Thyroid gland (tissue), 4 donors: Measurements from ENCODE around the gene PTPRU. TPM values are rescaled to one million over a fixed set of nuclear protein-coding genes. Genes with fewer than 3 reads are reported as not detected.

Experiments
- DNase-seq, 2 donors: peaks; one replicate each; pipeline ENCODE4 v3.0.0-alpha.2; 2019
- H3K27ac ChIP-seq, 3 donors: fragments of 200-600 bp; sonication (generic); 1 replicate in 2 of 3; 2 replicates in 1 of 3; pipeline ENCODE4 v1.5.1; 2016 to 2019; ENCODE audit warnings: mild to moderate bottlenecking in 1 of 3, moderate library complexity in 1 of 3
- H3K27me3 ChIP-seq: fragments of 200-600 bp; sonication (generic); one replicate; pipeline ENCODE4 v1.5.1; 2019
- H3K36me3 ChIP-seq, 2 donors: fragments of 200-600 bp; sonication (generic); one replicate each; pipeline ENCODE4 v1.5.1; 2016 to 2019
- H3K4me1 ChIP-seq, 2 donors: fragments of 200-600 bp; sonication (generic); one replicate each; pipeline ENCODE4 v1.5.1; 2017 to 2019
- H3K4me3 ChIP-seq, 3 donors: fragments of 200-600 bp; sonication (generic); replicated peaks in 1 of 3; 1 replicate in 2 of 3; 2 replicates in 1 of 3; pipeline ENCODE4 v1.5.1; 2016; ENCODE audit warnings: mild to moderate bottlenecking in 1 of 3
- H3K9me3 ChIP-seq: fragments of 200-600 bp; sonication (generic); one replicate; pipeline ENCODE4 v1.5.1; 2017
- CTCF ChIP-seq, 6 experiments: fragments of 200-600 bp in 3 of 6; fragments of 450-650 bp in 3 of 6; sonication (generic) in 3 of 6; IDR thresholded peaks; one replicate each; pipeline ENCODE4 v1.5.1; 2016 to 2019; ENCODE audit warnings: antibody characterized with exemption in 6 of 6, mild to moderate bottlenecking in 2 of 6, inconsistent platforms in 1 of 6, moderate library complexity in 1 of 6
- POLR2A ChIP-seq, 2 donors: fragments of 450-650 bp; IDR thresholded peaks; one replicate each; pipeline ENCODE4 v1.6.1; 2017; ENCODE audit warnings: antibody characterized with exemption in 2 of 2, mild to moderate bottlenecking in 2 of 2, moderate library complexity in 1 of 2
- WGBS, 2 donors: methylation state at CpG; one replicate each; pipeline ENCODE4 v1.1.5; 2017; 5-methylcytosine and 5-hydroxymethylcytosine counted together
- intact Hi-C: fragments of 100-400 bp; cut with DNase I; formaldehyde crosslinking; loops from one replicate; pipeline ENCODE4 v1.15.1; 2023
- total RNA-seq, 4 donors: library from RNA; depleted of rRNA; stranded (reverse); fragments of >200 nt; gene quantifications; one replicate each; pipeline ENCODE4 v1.2.3, GENCODE V29; 2016

The PTPRU gene
- total RNA-seq, 4 donors from 2014 or later, result 12.4 to 30.0 (median 17.9) TPM

- no peak overlapping the region for H3K4me3 ChIP-seq
- H3K27ac ChIP-seq, result no peak overlapping the region
- no peak for DNase-seq
- 100% methylated on average over 2 of the region's 2 CpGs; no CpG with 5 or more reads in 1 of the 2 donors for WGBS, 2 donors
- H3K27me3 ChIP-seq, result no peaks in the 10 kb centered on the region
- H3K4me1 ChIP-seq, result no peaks in the 10 kb centered on the region
- H3K36me3 ChIP-seq, result no peaks in the 10 kb centered on the region
- TF ChIP-seq CTCF (IDR thresholded peaks at IDR 0.05) (no peak), POLR2A (IDR thresholded peaks at IDR 0.05) (no peak)
- H3K9me3 ChIP-seq, result no peaks in the 10 kb centered on the region
- intact Hi-C loops, result no loop called here
Measured at GRCh38 chr1:29346576-29346975, 110.3 kb downstream of the PTPRU start.

- 82% methylated on average over 23 of the region's 23 CpGs for WGBS, 2 donors
- intact Hi-C loops, result no loop called here
- H3K36me3 ChIP-seq, result no peaks in the 10 kb centered on the region
Measured at GRCh38 chr1:29349871-29350491, 113.7 kb downstream of the PTPRU start.

GRCh38 chr1:29352719-29353420 is 116.5 kb downstream of the PTPRU start:
- intact Hi-C loops, result no loop called here
- no peak overlapping the region for H3K4me3 ChIP-seq
- 74 to 78% methylated on average over 4 of the region's 4 CpGs for WGBS, 2 donors
- no peak for TF ChIP-seq POLR2A (IDR thresholded peaks at IDR 0.05)
- no peak for TF ChIP-seq CTCF (IDR thresholded peaks at IDR 0.05)
- H3K4me1 ChIP-seq, result no peaks in the 10 kb centered on the region
- H3K27me3 ChIP-seq, result no peaks in the 10 kb centered on the region
- H3K36me3 ChIP-seq, result no peaks in the 10 kb centered on the region
- no peak for DNase-seq
- no peaks in the 10 kb centered on the region for H3K9me3 ChIP-seq
- no peak overlapping the region for H3K27ac ChIP-seq

More at GRCh38 chr1:29349871-29350491, 113.7 kb downstream of the PTPRU start:
- no peaks in the 10 kb centered on the region for H3K27me3 ChIP-seq
- no peak for DNase-seq
- TF ChIP-seq POLR2A (IDR thresholded peaks at IDR 0.05) (no peak), CTCF (IDR thresholded peaks at IDR 0.05) (no peak)
- no peaks in the 10 kb centered on the region for H3K4me1 ChIP-seq
- H3K4me3 ChIP-seq, result no peak overlapping the region
- no peak overlapping the region for H3K27ac ChIP-seq
- no peaks in the 10 kb centered on the region for H3K9me3 ChIP-seq

GRCh38 chr1:29354511-29355098 is 118.3 kb downstream of the PTPRU start:
- Histone ChIP-seq H3K9me3 (no peaks in the 10 kb centered on the region), H3K4me3 (no peak overlapping the region), H3K4me1 (no peaks in the 10 kb centered on the region), H3K27me3 (no peaks in the 10 kb centered on the region), H3K27ac (no peak overlapping the region), H3K36me3 (no peaks in the 10 kb centered on the region)
- 72 to 75% methylated on average over 8 of the region's 8 CpGs for WGBS, 2 donors
- intact Hi-C loops, result no loop called here
- peak in 1 of 2 donors; percentile 10 for DNase-seq
- TF ChIP-seq CTCF (IDR thresholded peaks at IDR 0.05), result no peak
- TF ChIP-seq POLR2A (IDR thresholded peaks at IDR 0.05), result no peak

- H3K4me3 ChIP-seq, result no peak overlapping the region
- intact Hi-C loops, result no loop called here
- H3K9me3 ChIP-seq, result no peaks in the 10 kb centered on the region
- H3K27me3 ChIP-seq, result no peaks in the 10 kb centered on the region
- 64 to 86% methylated on average over 6 of the region's 6 CpGs for WGBS, 2 donors
- no peaks in the 10 kb centered on the region for H3K36me3 ChIP-seq
- TF ChIP-seq CTCF (IDR thresholded peaks at IDR 0.05), result no peak
- TF ChIP-seq POLR2A (IDR thresholded peaks at IDR 0.05), result no peak
- H3K4me1 ChIP-seq, result no peaks in the 10 kb centered on the region
- H3K27ac ChIP-seq, result no peak overlapping the region
- DNase-seq, result no peak
Measured at GRCh38 chr1:29355375-29355774, 119.1 kb downstream of the PTPRU start.
